Psoas muscle (tissue), 8 donors: ENCODE data around the gene TBX15. TPM values are rescaled to one million over a fixed set of nuclear protein-coding genes. Genes with fewer than 3 reads are reported as not detected.

ENCODE experiments used
- ATAC-seq, 4 donors: fragments of 200-7000 bp; cut with Tn5 transposase; one replicate each; pipeline ENCODE4 v1.9.1; 2020; ENCODE audit warnings: moderate library complexity in 3 of 4, mild to moderate bottlenecking in 2 of 4
- DNase-seq, 2 donors: peaks; one replicate each; pipeline ENCODE4 v3.0.0-alpha.2; 2020
- H3K27ac ChIP-seq: fragments of 200-600 bp; one replicate; pipeline ENCODE4 v1.8.0; 2022
- H3K27me3 ChIP-seq, 3 donors: fragments of 200-600 bp in 1 of 3; one replicate each; pipeline versions ENCODE4 v1.6.1 to v1.8.0; 2013 to 2022; ENCODE audit warnings: low read length in 2 of 3, mild to moderate bottlenecking in 2 of 3, moderate library complexity in 1 of 3; ENCODE audit not compliant: insufficient read depth in 3 of 3
- H3K36me3 ChIP-seq, 2 donors: fragments of 200-600 bp in 1 of 2; one replicate each; pipeline versions ENCODE4 v1.6.1 to v1.8.0; 2013 to 2022; ENCODE audit warnings: low read depth in 1 of 2, mild to moderate bottlenecking in 1 of 2, moderate library complexity in 1 of 2; ENCODE audit not compliant: insufficient read depth in 1 of 2
- H3K4me1 ChIP-seq: fragments of 200-600 bp; one replicate; pipeline ENCODE4 v1.8.0; 2022
- H3K4me3 ChIP-seq: fragments of 200-600 bp; one replicate; pipeline ENCODE4 v1.8.0; 2022; ENCODE audit warnings: mild to moderate bottlenecking
- H3K9me3 ChIP-seq: fragments of 200-600 bp; one replicate; pipeline ENCODE4 v1.8.0; 2022
- CTCF ChIP-seq: fragments of 200-600 bp; IDR thresholded peaks from one replicate; pipeline ENCODE4 v1.8.0; 2022; ENCODE audit warnings: antibody characterized with exemption
- WGBS, 3 donors: extraction: QIAGEN DNeasy Blood & Tissue Kit; methylation state at CpG; one replicate each; pipeline versions ENCODE4 v1.1.6 to v1.1.7; 2013; 5-methylcytosine and 5-hydroxymethylcytosine counted together
- intact Hi-C, 2 donors: fragments of 100-400 bp; cut with DNase I; formaldehyde crosslinking; loops; one replicate each; pipeline versions ENCODE4 v1.11.0 to v1.14.2; 2022
- polyA plus RNA-seq, 3 donors: library from polyadenylated mRNA; stranded (reverse); fragments of 200-250 nt; gene quantifications; one replicate each; pipeline ENCODE4 v1.2.3, GENCODE V29; 2013
- total RNA-seq, 4 donors: library from RNA; stranded (reverse); fragmentation: NEBNext Ultra II Directional in 2 of 4; extraction: Animal tissue kit (Norgen Biotek cat#: 25700) in 2 of 4; gene quantifications; one replicate each; pipeline versions ENCODE4 v1.2.1 to v1.2.4, GENCODE V29; 2021 to 2023
- donor health status: healthy with polysubstance abuse.
- donor health status: DM: no; HTN: no; CAD: no; lungs with moderate emphysema.
- donor health status: Bipolar disorder and iron deficiency.
- donor health status: healthy.
- donor health status: DM: yes; HTN: yes; CAD: no.
- donor health status: DM: no; HTN: no; CAD: no.
- donor health status: DM: no; HTN: no; CAD: no.
- donor health status: DM: yes; HTN: yes; CAD: no.

Gene TBX15
- total and polyA plus RNA-seq, 7 donors = 37.0 to 220 (median 105) TPM

GRCh38 chr1:118933051-118933781 is 54.9 kb downstream of the TBX15 start:
- ATAC-seq = no peak
- 42 to 59% (median 45%) methylated on average over 1 of the region's 1 CpG for WGBS, 3 donors
- no peak overlapping the region for H3K27ac ChIP-seq
- no peak for DNase-seq
- intact Hi-C loops = no loop called here
- TF ChIP-seq CTCF = no peak
- H3K4me3 ChIP-seq = no peak overlapping the region
- peaks cover 0 to 23% of the 10 kb centered on the region in 2 donors for H3K36me3 ChIP-seq
- no peaks in the 10 kb centered on the region for H3K9me3 ChIP-seq
- peaks cover 0 to 1% (median 0%) of the 10 kb centered on the region in 3 donors for H3K27me3 ChIP-seq
- peaks cover 46% of the 10 kb centered on the region for H3K4me1 ChIP-seq

GRCh38 chr1:118931876-118932275 is 56.3 kb downstream of the TBX15 start:
- Histone ChIP-seq H3K4me3 (no peak overlapping the region), H3K9me3 (no peaks in the 10 kb centered on the region), H3K27me3 (peaks cover 0 to 1% (median 0%) of the 10 kb centered on the region in 3 donors), H3K4me1 (peaks cover 34% of the 10 kb centered on the region), H3K27ac (no peak overlapping the region), H3K36me3 (peaks cover 0 to 31% of the 10 kb centered on the region in 2 donors)
- TF ChIP-seq CTCF = no peak
- ATAC-seq (no peak), DNase-seq (no peak)
- intact Hi-C loops = no loop called here
- whole genome bisulfite sequencing, 3 donors = 6 to 27% (median 9%) methylated on average over 1 of the region's 1 CpG

- no peaks in the 10 kb centered on the region for H3K27me3 ChIP-seq
- peaks cover 2 to 54% of the 10 kb centered on the region in 2 donors for H3K36me3 ChIP-seq
- WGBS, 3 donors = 61 to 66% (median 63%) methylated on average over 2 of the region's 2 CpGs
Observed at GRCh38 chr1:118928739-118929554, 59.2 kb downstream of the TBX15 start.

GRCh38 chr1:118927427-118928187 is 60.5 kb downstream of the TBX15 start:
- no peaks in the 10 kb centered on the region for H3K9me3 ChIP-seq
- ATAC-seq (peak in 2 of 4 donors; percentile 19 to 59), DNase-seq (no peak)
- no peak for TF ChIP-seq CTCF
- intact Hi-C loops = no loop called here
- H3K27ac ChIP-seq = no peak overlapping the region
- 66 to 72% (median 70%) methylated on average over 4 of the region's 4 CpGs for WGBS, 3 donors
- no peaks in the 10 kb centered on the region for H3K27me3 ChIP-seq
- H3K4me1 ChIP-seq = no peaks in the 10 kb centered on the region
- peaks cover 4 to 68% of the 10 kb centered on the region in 2 donors for H3K36me3 ChIP-seq
- no peak overlapping the region for H3K4me3 ChIP-seq

More at GRCh38 chr1:118928739-118929554, 59.2 kb downstream of the TBX15 start:
- ATAC-seq = no peak
- no peak overlapping the region for H3K27ac ChIP-seq
- no peak overlapping the region for H3K4me3 ChIP-seq
- TF ChIP-seq CTCF = no peak
- no peaks in the 10 kb centered on the region for H3K9me3 ChIP-seq
- intact Hi-C loops = no loop called here
- peaks cover 11% of the 10 kb centered on the region for H3K4me1 ChIP-seq
- no peak for DNase-seq
